Osteocyte (in vitro differentiated cells): ENCODE data around the gene EIF2A. TPM values are rescaled to one million over a fixed set of nuclear protein-coding genes. Genes with fewer than 3 reads are reported as not detected.
A peak's percentile ranks its signal among the peaks of the same experiment; 100 is the strongest.

Experiments
- DNase-seq: peaks from one replicate; pipeline ENCODE4 v3.0.0; 2021; ENCODE audit warnings: mixed read lengths; ENCODE audit not compliant: unreplicated experiment; ENCODE audit errors: extremely low spot score
- H3K27ac Mint-ChIP-seq: one replicate; pipeline ENCODE4 v1.8.0; 2021; ENCODE audit warnings: mild to moderate bottlenecking, mixed read lengths; ENCODE audit not compliant: unreplicated experiment
- H3K27me3 Mint-ChIP-seq: one replicate; pipeline ENCODE4 v1.8.0; 2021; ENCODE audit warnings: mixed read lengths; ENCODE audit not compliant: unreplicated experiment
- H3K36me3 Mint-ChIP-seq: one replicate; pipeline ENCODE4 v1.8.0; 2021; ENCODE audit warnings: mixed read lengths; ENCODE audit not compliant: unreplicated experiment
- H3K4me1 Mint-ChIP-seq: one replicate; pipeline ENCODE4 v1.8.0; 2021; ENCODE audit warnings: mixed read lengths; ENCODE audit not compliant: unreplicated experiment
- H3K4me3 Mint-ChIP-seq: one replicate; pipeline ENCODE4 v1.8.0; 2021; ENCODE audit warnings: mild to moderate bottlenecking, moderate library complexity, mixed read lengths; ENCODE audit not compliant: unreplicated experiment
- H3K9me3 Mint-ChIP-seq: one replicate; pipeline ENCODE4 v1.8.0; 2021; ENCODE audit warnings: mixed read lengths; ENCODE audit not compliant: unreplicated experiment
- total RNA-seq: library from RNA; stranded (reverse); gene quantifications from 2 replicates; pipeline ENCODE4 v1.2.1, GENCODE V29; 2021
- TF ChIP-seq, protein P1 (sequence below): fragments of 200-600 bp; sonication (generic); IDR thresholded peaks from 2 replicates; pipeline ENCODE4 v1.5.0; 2021; ENCODE audit warnings: antibody characterized with exemption, mild to moderate bottlenecking, moderate library complexity

Gene EIF2A
- total RNA-seq, 1 donor from 2014 or later, result 66.5 TPM

- Mint-ChIP-seq H3K27ac (peak overlapping the region; percentile 84), H3K9me3 (no peaks in the 10 kb centered on the region), H3K27me3 (no peaks in the 10 kb centered on the region), H3K4me1 (peaks cover 19% of the 10 kb centered on the region), H3K36me3 (no peaks in the 10 kb centered on the region), H3K4me3 (peak overlapping the region; percentile 42)
- DNase-seq, result no peak
- TF ChIP-seq, protein P1, sequence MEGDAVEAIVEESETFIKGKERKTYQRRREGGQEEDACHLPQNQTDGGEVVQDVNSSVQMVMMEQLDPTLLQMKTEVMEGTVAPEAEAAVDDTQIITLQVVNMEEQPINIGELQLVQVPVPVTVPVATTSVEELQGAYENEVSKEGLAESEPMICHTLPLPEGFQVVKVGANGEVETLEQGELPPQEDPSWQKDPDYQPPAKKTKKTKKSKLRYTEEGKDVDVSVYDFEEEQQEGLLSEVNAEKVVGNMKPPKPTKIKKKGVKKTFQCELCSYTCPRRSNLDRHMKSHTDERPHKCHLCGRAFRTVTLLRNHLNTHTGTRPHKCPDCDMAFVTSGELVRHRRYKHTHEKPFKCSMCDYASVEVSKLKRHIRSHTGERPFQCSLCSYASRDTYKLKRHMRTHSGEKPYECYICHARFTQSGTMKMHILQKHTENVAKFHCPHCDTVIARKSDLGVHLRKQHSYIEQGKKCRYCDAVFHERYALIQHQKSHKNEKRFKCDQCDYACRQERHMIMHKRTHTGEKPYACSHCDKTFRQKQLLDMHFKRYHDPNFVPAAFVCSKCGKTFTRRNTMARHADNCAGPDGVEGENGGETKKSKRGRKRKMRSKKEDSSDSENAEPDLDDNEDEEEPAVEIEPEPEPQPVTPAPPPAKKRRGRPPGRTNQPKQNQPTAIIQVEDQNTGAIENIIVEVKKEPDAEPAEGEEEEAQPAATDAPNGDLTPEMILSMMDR, result peak; percentile 59
Measured at GRCh38 chr3:150528354-150528797, 18.2 kb upstream of the EIF2A start.

DNA sequence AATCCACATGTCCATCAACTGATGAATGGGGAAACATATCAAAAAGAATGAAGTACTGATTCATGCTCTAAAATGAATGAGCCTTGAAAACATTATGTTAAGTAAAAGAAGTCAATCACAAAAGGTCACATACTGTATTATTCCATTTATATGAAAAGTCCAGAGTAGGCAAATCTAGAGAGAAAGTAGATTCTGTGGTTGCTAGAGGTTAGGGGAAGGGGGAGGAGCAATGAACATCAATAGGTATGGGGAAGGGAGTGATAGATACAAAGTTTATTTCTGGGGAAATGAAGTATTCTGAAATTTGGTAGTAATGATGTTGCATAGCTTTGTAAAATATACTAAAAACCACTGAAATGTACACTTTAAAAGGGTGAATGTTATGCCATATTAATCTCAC lies 14.8 kb upstream of the EIF2A start:
- H3K27me3 Mint-ChIP-seq, result no peaks in the 10 kb centered on the region
- TF ChIP-seq, protein P1, result no peak
- peaks cover 19% of the 10 kb centered on the region for H3K4me1 Mint-ChIP-seq
- DNase-seq, result no peak
- H3K9me3 Mint-ChIP-seq, result no peaks in the 10 kb centered on the region
- no peak overlapping the region for H3K27ac Mint-ChIP-seq
- no peak overlapping the region for H3K4me3 Mint-ChIP-seq
- no peaks in the 10 kb centered on the region for H3K36me3 Mint-ChIP-seq

DNA sequence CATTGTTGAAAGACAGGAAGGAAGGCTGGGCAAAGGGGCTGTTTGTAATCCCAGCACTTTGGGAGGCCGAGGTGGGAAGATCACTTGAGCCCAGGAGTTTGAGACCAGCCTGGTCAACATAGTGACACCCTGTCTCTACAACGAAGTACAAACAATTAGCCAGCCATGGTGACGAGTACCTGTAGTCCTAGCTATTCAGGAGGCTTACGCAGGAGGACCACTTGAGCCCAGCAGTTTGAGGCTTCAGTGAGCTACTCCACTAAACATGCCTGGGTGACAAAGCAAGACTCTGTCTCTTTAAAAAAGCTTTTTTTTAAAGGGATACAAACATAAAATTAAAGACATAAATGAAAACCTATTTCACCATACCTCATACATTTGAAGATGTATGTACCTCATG lies 11.4 kb upstream of the EIF2A start:
- H3K27ac Mint-ChIP-seq, result no peak overlapping the region
- no peaks in the 10 kb centered on the region for H3K36me3 Mint-ChIP-seq
- no peaks in the 10 kb centered on the region for H3K4me1 Mint-ChIP-seq
- no peak overlapping the region for H3K4me3 Mint-ChIP-seq
- H3K9me3 Mint-ChIP-seq, result no peaks in the 10 kb centered on the region
- no peaks in the 10 kb centered on the region for H3K27me3 Mint-ChIP-seq
- TF ChIP-seq, protein P1, result no peak
- no peak for DNase-seq

- TF ChIP-seq, protein P1, result no peak
- no peak overlapping the region for H3K27ac Mint-ChIP-seq
- H3K9me3 Mint-ChIP-seq, result no peaks in the 10 kb centered on the region
- no peak overlapping the region for H3K4me3 Mint-ChIP-seq
- DNase-seq, result no peak
- H3K4me1 Mint-ChIP-seq, result peaks cover 4% of the 10 kb centered on the region
- no peaks in the 10 kb centered on the region for H3K27me3 Mint-ChIP-seq
- peaks cover 23% of the 10 kb centered on the region for H3K36me3 Mint-ChIP-seq
Measured at GRCh38 chr3:150538324-150539208, 8.0 kb upstream of the EIF2A start.

GRCh38 chr3:150540297-150540696 lies 6.3 kb upstream of the EIF2A start:
- peaks cover 18% of the 10 kb centered on the region for H3K4me1 Mint-ChIP-seq
- H3K4me3 Mint-ChIP-seq, result no peak overlapping the region
- no peak overlapping the region for H3K27ac Mint-ChIP-seq
- TF ChIP-seq, protein P1, result no peak
- no peaks in the 10 kb centered on the region for H3K9me3 Mint-ChIP-seq
- no peaks in the 10 kb centered on the region for H3K27me3 Mint-ChIP-seq
- DNase-seq, result no peak
- H3K36me3 Mint-ChIP-seq, result peaks cover 26% of the 10 kb centered on the region
